T-helper 17 cell (primary cell): ENCODE results near the gene DAAM1. TPM values are rescaled to one million over a fixed set of nuclear protein-coding genes. Genes with fewer than 3 reads are reported as not detected.

Source experiments
- ATAC-seq: fragments of 150-1000 bp; cut with Tn5 transposase; 2 replicates; pipeline ENCODE4 v1.10.0; 2021; ENCODE audit warnings: mild to moderate bottlenecking, moderate library complexity
- DNase-seq, 3 donors: peaks; one replicate each; pipeline versions ENCODE4 v3.0.0 to v3.0.0-alpha.2; 2020 to 2021
- H3K9me3 ChIP-seq: one replicate; pipeline ENCODE4 v1.7.0; 2013; ENCODE audit warnings: low read length, mild to moderate bottlenecking; ENCODE audit not compliant: control insufficient read depth, poor library complexity, severe bottlenecking
- H3K27ac Mint-ChIP-seq: one replicate; pipeline ENCODE4 v1.8.0; 2022; ENCODE audit warnings: mild to moderate bottlenecking, moderate library complexity, mixed read lengths
- H3K27me3 Mint-ChIP-seq: one replicate; pipeline ENCODE4 v1.8.0; 2022; ENCODE audit warnings: mixed read lengths
- H3K36me3 Mint-ChIP-seq: one replicate; pipeline ENCODE4 v1.8.0; 2022; ENCODE audit warnings: low read depth, mixed read lengths
- H3K4me1 Mint-ChIP-seq: one replicate; pipeline ENCODE4 v1.8.0; 2022; ENCODE audit warnings: mild to moderate bottlenecking, mixed read lengths
- H3K4me3 Mint-ChIP-seq: one replicate; pipeline ENCODE4 v1.8.0; 2022; ENCODE audit warnings: mild to moderate bottlenecking, moderate library complexity, mixed read lengths
- total RNA-seq, 4 donors: library from RNA in 2 of 4; stranded (reverse) in 2 of 4; gene quantifications; one replicate each; pipeline ENCODE4 v1.2.3 and lab custom pipeline; 2022 to 2026

The DAAM1 gene
- total RNA-seq, 2 donors from 2014 or later = 22.6 to 25.6 TPM

- no peaks in the 10 kb centered on the region for H3K4me1 Mint-ChIP-seq
- H3K27me3 Mint-ChIP-seq = peaks cover 11% of the 10 kb centered on the region
- H3K36me3 Mint-ChIP-seq = no peaks in the 10 kb centered on the region
- no peak for ATAC-seq
- DNase-seq = no peak
- H3K9me3 ChIP-seq = no peaks in the 10 kb centered on the region
- H3K27ac Mint-ChIP-seq = no peak overlapping the region
- no peak overlapping the region for H3K4me3 Mint-ChIP-seq
These were observed 189.6 kb downstream of the DAAM1 start for GRCh38 chr14:59377991-59378601.

- Mint-ChIP-seq H3K4me1 (no peaks in the 10 kb centered on the region), H3K27me3 (peaks cover 5% of the 10 kb centered on the region), H3K36me3 (no peaks in the 10 kb centered on the region), H3K27ac (no peak overlapping the region), H3K4me3 (no peak overlapping the region)
- no peak for ATAC-seq
- no peaks in the 10 kb centered on the region for H3K9me3 ChIP-seq
- no peak for DNase-seq
These were observed 201.5 kb downstream of the DAAM1 start for GRCh38 chr14:59389936-59390335.

- Mint-ChIP-seq H3K27me3 (peaks cover 5% of the 10 kb centered on the region), H3K36me3 (no peaks in the 10 kb centered on the region), H3K4me1 (no peaks in the 10 kb centered on the region), H3K4me3 (no peak overlapping the region), H3K27ac (no peak overlapping the region)
- DNase-seq (no peak), ATAC-seq (no peak)
- no peaks in the 10 kb centered on the region for H3K9me3 ChIP-seq
These were observed 202.9 kb downstream of the DAAM1 start for GRCh38 chr14:59391388-59391787.

GRCh38 chr14:59394268-59394667 is 205.8 kb downstream of the DAAM1 start:
- no peaks in the 10 kb centered on the region for H3K9me3 ChIP-seq
- H3K36me3 Mint-ChIP-seq = no peaks in the 10 kb centered on the region
- H3K27ac Mint-ChIP-seq = no peak overlapping the region
- H3K4me1 Mint-ChIP-seq = peaks cover 8% of the 10 kb centered on the region
- ATAC-seq = no peak
- no peak overlapping the region for H3K4me3 Mint-ChIP-seq
- H3K27me3 Mint-ChIP-seq = no peaks in the 10 kb centered on the region
- no peak for DNase-seq

GRCh38 chr14:59395672-59396071 is 207.2 kb downstream of the DAAM1 start:
- peaks cover 8% of the 10 kb centered on the region for H3K4me1 Mint-ChIP-seq
- no peaks in the 10 kb centered on the region for H3K36me3 Mint-ChIP-seq
- H3K27ac Mint-ChIP-seq = no peak overlapping the region
- DNase-seq = no peak
- no peaks in the 10 kb centered on the region for H3K27me3 Mint-ChIP-seq
- ATAC-seq = no peak
- no peak overlapping the region for H3K4me3 Mint-ChIP-seq
- H3K9me3 ChIP-seq = no peaks in the 10 kb centered on the region

GRCh38 chr14:59398841-59399240 is 210.4 kb downstream of the DAAM1 start:
- no peaks in the 10 kb centered on the region for H3K27me3 Mint-ChIP-seq
- H3K27ac Mint-ChIP-seq = no peak overlapping the region
- no peaks in the 10 kb centered on the region for H3K36me3 Mint-ChIP-seq
- peak overlapping the region; percentile 13 for H3K4me3 Mint-ChIP-seq
- DNase-seq = no peak
- peaks cover 8% of the 10 kb centered on the region for H3K4me1 Mint-ChIP-seq
- no peak for ATAC-seq
- no peaks in the 10 kb centered on the region for H3K9me3 ChIP-seq

- peaks cover 3% of the 10 kb centered on the region for H3K36me3 Mint-ChIP-seq
- peaks cover 5% of the 10 kb centered on the region for H3K9me3 ChIP-seq
- no peak for DNase-seq
- H3K27ac Mint-ChIP-seq = no peak overlapping the region
- H3K27me3 Mint-ChIP-seq = peaks cover 9% of the 10 kb centered on the region
- no peaks in the 10 kb centered on the region for H3K4me1 Mint-ChIP-seq
- no peak for ATAC-seq
- H3K4me3 Mint-ChIP-seq = no peak overlapping the region
These were observed 218.2 kb downstream of the DAAM1 start for GRCh38 chr14:59406454-59407245.

GRCh38 chr14:59407246-59408010 is 219.0 kb downstream of the DAAM1 start:
- no peak for ATAC-seq
- H3K36me3 Mint-ChIP-seq = peaks cover 3% of the 10 kb centered on the region
- DNase-seq = no peak

GRCh38 chr14:59415836-59416602 is 227.6 kb downstream of the DAAM1 start:
- no peaks in the 10 kb centered on the region for H3K9me3 ChIP-seq
- Mint-ChIP-seq H3K4me3 (no peak overlapping the region), H3K36me3 (no peaks in the 10 kb centered on the region), H3K4me1 (no peaks in the 10 kb centered on the region), H3K27ac (no peak overlapping the region), H3K27me3 (no peaks in the 10 kb centered on the region)
- no peak for ATAC-seq
- DNase-seq = no peak

More at GRCh38 chr14:59407246-59408010, 219.0 kb downstream of the DAAM1 start:
- peaks cover 9% of the 10 kb centered on the region for H3K27me3 Mint-ChIP-seq
- H3K27ac Mint-ChIP-seq = no peak overlapping the region
- H3K9me3 ChIP-seq = peaks cover 5% of the 10 kb centered on the region
- H3K4me3 Mint-ChIP-seq = no peak overlapping the region
- no peaks in the 10 kb centered on the region for H3K4me1 Mint-ChIP-seq

GRCh38 chr14:59417311-59417710 is 228.8 kb downstream of the DAAM1 start:
- DNase-seq = no peak
- H3K36me3 Mint-ChIP-seq = no peaks in the 10 kb centered on the region
- H3K9me3 ChIP-seq = no peaks in the 10 kb centered on the region
- no peak overlapping the region for H3K27ac Mint-ChIP-seq
- no peaks in the 10 kb centered on the region for H3K27me3 Mint-ChIP-seq
- H3K4me1 Mint-ChIP-seq = no peaks in the 10 kb centered on the region
- no peak for ATAC-seq
- H3K4me3 Mint-ChIP-seq = no peak overlapping the region

GRCh38 chr14:59419303-59419702 is 230.8 kb downstream of the DAAM1 start:
- Mint-ChIP-seq H3K4me1 (no peaks in the 10 kb centered on the region), H3K27ac (no peak overlapping the region), H3K4me3 (no peak overlapping the region), H3K27me3 (no peaks in the 10 kb centered on the region), H3K36me3 (no peaks in the 10 kb centered on the region)
- no peak for ATAC-seq
- no peak for DNase-seq
- no peaks in the 10 kb centered on the region for H3K9me3 ChIP-seq
